HG03139 (cell line): ENCODE data around the gene CDH13.

Experiments used
- ATAC-seq: cut with Tn5 transposase; IDR thresholded peaks from one replicate; pipeline ENCODE4 v1.9.1; 2021; ENCODE audit not compliant: unreplicated experiment

CDH13 gene

GRCh38 chr16:83393196-83393981 lies 766.6 kb downstream of the CDH13 start:
- no peak for ATAC-seq

- ATAC-seq = no peak
These were observed 771.0 kb downstream of the CDH13 start for GRCh38 chr16:83397601-83398291.

GRCh38 chr16:83400234-83400633 lies 773.5 kb downstream of the CDH13 start:
- no peak for ATAC-seq

- no peak for ATAC-seq
These were observed 775.5 kb downstream of the CDH13 start for GRCh38 chr16:83402160-83402814.

GRCh38 chr16:83402967-83403366 lies 776.2 kb downstream of the CDH13 start:
- no peak for ATAC-seq

- ATAC-seq = no peak
These were observed 777.0 kb downstream of the CDH13 start for GRCh38 chr16:83403761-83404160.

- ATAC-seq = no peak
These were observed 777.5 kb downstream of the CDH13 start for GRCh38 chr16:83404261-83404660.

- ATAC-seq = no peak
These were observed 781.2 kb downstream of the CDH13 start for GRCh38 chr16:83407928-83408327.

- ATAC-seq = no peak
These were observed 782.6 kb downstream of the CDH13 start for GRCh38 chr16:83409347-83409746.

- ATAC-seq = no peak
These were observed 791.8 kb downstream of the CDH13 start for GRCh38 chr16:83418565-83418964.

- ATAC-seq = no peak
These were observed 793.5 kb downstream of the CDH13 start for GRCh38 chr16:83420206-83420760.

- no peak for ATAC-seq
These were observed 806.4 kb downstream of the CDH13 start for GRCh38 chr16:83433201-83433600.

- ATAC-seq = no peak
These were observed 810.3 kb downstream of the CDH13 start for GRCh38 chr16:83437036-83437435.

- ATAC-seq = no peak
These were observed 811.6 kb downstream of the CDH13 start for GRCh38 chr16:83438326-83438725.

GRCh38 chr16:83439412-83439811 lies 812.6 kb downstream of the CDH13 start:
- no peak for ATAC-seq

- no peak for ATAC-seq
These were observed 814.7 kb downstream of the CDH13 start for GRCh38 chr16:83441517-83441916.

- ATAC-seq = no peak
These were observed 817.2 kb downstream of the CDH13 start for GRCh38 chr16:83443972-83444371.

GRCh38 chr16:83447560-83447959 lies 820.8 kb downstream of the CDH13 start:
- no peak for ATAC-seq

GRCh38 chr16:83449861-83450260 lies 823.1 kb downstream of the CDH13 start:
- no peak for ATAC-seq

- ATAC-seq = peak; percentile 55
These were observed 827.2 kb downstream of the CDH13 start for GRCh38 chr16:83453977-83454376.

GRCh38 chr16:83455716-83456115 lies 828.9 kb downstream of the CDH13 start:
- ATAC-seq = no peak

GRCh38 chr16:83456934-83457333 lies 830.2 kb downstream of the CDH13 start:
- ATAC-seq = no peak
